Measurements from ENCODE around the gene AMPD2.

GRCh38 chr1:109644670-109645069 lies 25.0 kb downstream of the AMPD2 start:
- no peak for TF ChIP-seq CREB1 (CRISPR knock-in tag; IDR thresholded peaks at IDR 0.05)
- TF ChIP-seq, protein P1, sequence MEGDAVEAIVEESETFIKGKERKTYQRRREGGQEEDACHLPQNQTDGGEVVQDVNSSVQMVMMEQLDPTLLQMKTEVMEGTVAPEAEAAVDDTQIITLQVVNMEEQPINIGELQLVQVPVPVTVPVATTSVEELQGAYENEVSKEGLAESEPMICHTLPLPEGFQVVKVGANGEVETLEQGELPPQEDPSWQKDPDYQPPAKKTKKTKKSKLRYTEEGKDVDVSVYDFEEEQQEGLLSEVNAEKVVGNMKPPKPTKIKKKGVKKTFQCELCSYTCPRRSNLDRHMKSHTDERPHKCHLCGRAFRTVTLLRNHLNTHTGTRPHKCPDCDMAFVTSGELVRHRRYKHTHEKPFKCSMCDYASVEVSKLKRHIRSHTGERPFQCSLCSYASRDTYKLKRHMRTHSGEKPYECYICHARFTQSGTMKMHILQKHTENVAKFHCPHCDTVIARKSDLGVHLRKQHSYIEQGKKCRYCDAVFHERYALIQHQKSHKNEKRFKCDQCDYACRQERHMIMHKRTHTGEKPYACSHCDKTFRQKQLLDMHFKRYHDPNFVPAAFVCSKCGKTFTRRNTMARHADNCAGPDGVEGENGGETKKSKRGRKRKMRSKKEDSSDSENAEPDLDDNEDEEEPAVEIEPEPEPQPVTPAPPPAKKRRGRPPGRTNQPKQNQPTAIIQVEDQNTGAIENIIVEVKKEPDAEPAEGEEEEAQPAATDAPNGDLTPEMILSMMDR (IDR thresholded peaks at IDR 0.05) = no peak
